Panc1 (cell line): Measurements from ENCODE around the gene GDF2. TPM values are rescaled to one million over a fixed set of nuclear protein-coding genes. Genes with fewer than 3 reads are reported as not detected.

Experiments
- ATAC-seq: fragments of 200-7000 bp; cut with Tn5 transposase; 2 replicates; pipeline ENCODE4 v1.9.1; 2020; ENCODE audit warnings: mild to moderate bottlenecking, moderate library complexity
- BruUV-seq: library from RNA; stranded (reverse); fragments of 400-500 nt; replicated peaks from 2 replicates; lab custom pipeline; 2021; lab: Mats Ljungman, UMichigan
- CTCF ChIA-PET: fragments of 300-600 bp; sonication (Branson Sonifier 250); formaldehyde crosslinking; loops from one replicate; lab custom pipeline; 2022; ENCODE audit warnings: antibody characterized with exemption; lab: Charles Lee
- POLR2A ChIA-PET: fragments of 300-600 bp; sonication (Branson Sonifier 250); formaldehyde crosslinking; loops from one replicate; lab custom pipeline; 2022; ENCODE audit warnings: antibody characterized with exemption; lab: Charles Lee
- DNase-seq: peaks from one replicate; pipeline ENCODE4 v3.0.0-alpha.2; 2010; ENCODE audit warnings: low read depth, low spot score
- H3K27ac ChIP-seq: 2 replicates; pipeline ENCODE4 v1.5.1; 2011; ENCODE audit warnings: mild to moderate bottlenecking, low read length, inconsistent platforms
- H3K27me3 ChIP-seq: fragments of 200-500 bp; sonication (Bioruptor generic); 2 replicates; pipeline ENCODE4 v1.6.0; 2014; ENCODE audit warnings: low read length, inconsistent platforms; ENCODE audit not compliant: control insufficient read depth, insufficient read depth
- H3K36me3 ChIP-seq: fragments of 200-500 bp; sonication (Bioruptor generic); 2 replicates; pipeline ENCODE4 v1.5.1; 2014; ENCODE audit warnings: inconsistent platforms, mild to moderate bottlenecking, low read length, moderate library complexity; ENCODE audit not compliant: control insufficient read depth, insufficient read depth
- H3K4me1 ChIP-seq: 2 replicates; pipeline ENCODE4 v1.5.1; 2011; ENCODE audit warnings: inconsistent platforms, mild to moderate bottlenecking, low read length, moderate library complexity; ENCODE audit not compliant: control insufficient read depth, insufficient read depth
- H3K4me3 ChIP-seq, 2 experiments: 2 replicates each; pipeline ENCODE4 v1.5.1; 2011 to 2012; ENCODE audit warnings: low read depth in 2 of 2, low read length in 2 of 2, mild to moderate bottlenecking in 2 of 2, inconsistent platforms in 1 of 2, moderate library complexity in 1 of 2
- H3K9me3 ChIP-seq: fragments of 200-500 bp; sonication (Bioruptor generic); 2 replicates; pipeline ENCODE4 v1.5.1; 2014; ENCODE audit warnings: low read depth, mild to moderate bottlenecking, inconsistent platforms, low read length, moderate library complexity; ENCODE audit not compliant: control insufficient read depth, insufficient read depth
- POLR2AphosphoS5 ChIP-seq: IDR thresholded peaks from 2 replicates; pipeline ENCODE4 v1.6.1; 2012; ENCODE audit warnings: mild to moderate bottlenecking, low read depth, low read length, moderate library complexity
- SIN3A ChIP-seq: IDR thresholded peaks from 2 replicates; pipeline ENCODE4 v1.6.1; 2012; ENCODE audit warnings: low read depth, mild to moderate bottlenecking, low read length, moderate library complexity, borderline replicate concordance; ENCODE audit not compliant: insufficient read depth
- TCF7L2 ChIP-seq: IDR thresholded peaks from 2 replicates; pipeline ENCODE4 v1.6.1; 2011; ENCODE audit warnings: mild to moderate bottlenecking, low read depth, low read length, inconsistent platforms
- in situ Hi-C: cut with HindIII; loops from 2 replicates; pipeline ENCODE4 v1.10.0; 2016; ENCODE audit warnings: low sequenced_read_pairs, low pct_unique_long_range_greater_than_20kb
- intact Hi-C: fragments of 100-400 bp; cut with micrococcal nuclease; formaldehyde crosslinking; loops from one replicate; pipeline ENCODE4 v1.10.0; 2022; ENCODE audit not compliant: unreplicated experiment
- total RNA-seq: library from RNA; stranded (reverse); gene quantifications from one replicate; pipeline ENCODE4 v1.2.1, GENCODE V29; 2021; ENCODE audit not compliant: unreplicated experiment
- TF ChIP-seq, protein P1 (sequence below): fragments of 450-650 bp; IDR thresholded peaks from 2 replicates; pipeline ENCODE4 v1.5.1; 2017; ENCODE audit warnings: mild to moderate bottlenecking
- TF ChIP-seq, protein P2 (sequence below), 2 experiments: IDR thresholded peaks; 2 replicates each; pipeline ENCODE4 v1.6.1; 2011 to 2012; ENCODE audit warnings: low read depth in 2 of 2, control low read depth in 1 of 2, low read length in 1 of 2, mild to moderate bottlenecking in 1 of 2, moderate library complexity in 1 of 2; ENCODE audit not compliant: insufficient read depth in 1 of 2

The GDF2 gene
- total RNA-seq, 1 experiment from 2014 or later, result not detected

DNA sequence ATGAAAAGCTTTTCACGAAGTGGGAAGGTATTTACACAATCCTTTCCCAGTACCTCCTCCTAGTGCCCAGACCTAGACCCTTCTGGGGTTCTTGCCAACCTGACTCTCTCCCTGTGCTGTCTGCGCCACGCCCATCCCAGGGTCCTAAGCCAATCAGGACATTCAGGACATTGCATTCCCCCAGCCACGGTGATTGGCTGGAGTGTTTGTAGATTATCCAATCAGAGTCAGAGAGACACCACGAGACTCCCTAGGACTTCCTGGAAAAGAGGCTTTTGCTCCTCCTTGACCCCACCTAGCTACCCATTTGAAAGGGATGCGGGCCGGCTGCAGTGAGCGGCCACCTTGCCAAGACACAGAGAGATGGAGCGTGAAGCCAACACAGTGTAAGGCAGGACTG, 3.5 kb upstream of the GDF2 start:
- ATAC-seq (no peak), DNase-seq (no peak)
- no TSS peak for BruUV-seq
- Histone ChIP-seq H3K27me3 (no peaks in the 10 kb centered on the region; the same call in 1 of the 2 replicates), H3K4me3 (no peak overlapping the region), H3K36me3 (no peaks in the 10 kb centered on the region), H3K4me1 (no peaks in the 10 kb centered on the region), H3K27ac (no peak overlapping the region), H3K9me3 (no peaks in the 10 kb centered on the region)
- CTCF ChIA-PET, result no interaction called here
- intact Hi-C loops (no loop called here), in situ Hi-C loops (no loop called here)
- POLR2A ChIA-PET, result no interaction called here
- TF ChIP-seq, protein P1, sequence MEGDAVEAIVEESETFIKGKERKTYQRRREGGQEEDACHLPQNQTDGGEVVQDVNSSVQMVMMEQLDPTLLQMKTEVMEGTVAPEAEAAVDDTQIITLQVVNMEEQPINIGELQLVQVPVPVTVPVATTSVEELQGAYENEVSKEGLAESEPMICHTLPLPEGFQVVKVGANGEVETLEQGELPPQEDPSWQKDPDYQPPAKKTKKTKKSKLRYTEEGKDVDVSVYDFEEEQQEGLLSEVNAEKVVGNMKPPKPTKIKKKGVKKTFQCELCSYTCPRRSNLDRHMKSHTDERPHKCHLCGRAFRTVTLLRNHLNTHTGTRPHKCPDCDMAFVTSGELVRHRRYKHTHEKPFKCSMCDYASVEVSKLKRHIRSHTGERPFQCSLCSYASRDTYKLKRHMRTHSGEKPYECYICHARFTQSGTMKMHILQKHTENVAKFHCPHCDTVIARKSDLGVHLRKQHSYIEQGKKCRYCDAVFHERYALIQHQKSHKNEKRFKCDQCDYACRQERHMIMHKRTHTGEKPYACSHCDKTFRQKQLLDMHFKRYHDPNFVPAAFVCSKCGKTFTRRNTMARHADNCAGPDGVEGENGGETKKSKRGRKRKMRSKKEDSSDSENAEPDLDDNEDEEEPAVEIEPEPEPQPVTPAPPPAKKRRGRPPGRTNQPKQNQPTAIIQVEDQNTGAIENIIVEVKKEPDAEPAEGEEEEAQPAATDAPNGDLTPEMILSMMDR, result no peak
- TF ChIP-seq POLR2AphosphoS5, result no peak
- no peak for TF ChIP-seq SIN3A
- no peak for TF ChIP-seq TCF7L2
- TF ChIP-seq, protein P2, sequence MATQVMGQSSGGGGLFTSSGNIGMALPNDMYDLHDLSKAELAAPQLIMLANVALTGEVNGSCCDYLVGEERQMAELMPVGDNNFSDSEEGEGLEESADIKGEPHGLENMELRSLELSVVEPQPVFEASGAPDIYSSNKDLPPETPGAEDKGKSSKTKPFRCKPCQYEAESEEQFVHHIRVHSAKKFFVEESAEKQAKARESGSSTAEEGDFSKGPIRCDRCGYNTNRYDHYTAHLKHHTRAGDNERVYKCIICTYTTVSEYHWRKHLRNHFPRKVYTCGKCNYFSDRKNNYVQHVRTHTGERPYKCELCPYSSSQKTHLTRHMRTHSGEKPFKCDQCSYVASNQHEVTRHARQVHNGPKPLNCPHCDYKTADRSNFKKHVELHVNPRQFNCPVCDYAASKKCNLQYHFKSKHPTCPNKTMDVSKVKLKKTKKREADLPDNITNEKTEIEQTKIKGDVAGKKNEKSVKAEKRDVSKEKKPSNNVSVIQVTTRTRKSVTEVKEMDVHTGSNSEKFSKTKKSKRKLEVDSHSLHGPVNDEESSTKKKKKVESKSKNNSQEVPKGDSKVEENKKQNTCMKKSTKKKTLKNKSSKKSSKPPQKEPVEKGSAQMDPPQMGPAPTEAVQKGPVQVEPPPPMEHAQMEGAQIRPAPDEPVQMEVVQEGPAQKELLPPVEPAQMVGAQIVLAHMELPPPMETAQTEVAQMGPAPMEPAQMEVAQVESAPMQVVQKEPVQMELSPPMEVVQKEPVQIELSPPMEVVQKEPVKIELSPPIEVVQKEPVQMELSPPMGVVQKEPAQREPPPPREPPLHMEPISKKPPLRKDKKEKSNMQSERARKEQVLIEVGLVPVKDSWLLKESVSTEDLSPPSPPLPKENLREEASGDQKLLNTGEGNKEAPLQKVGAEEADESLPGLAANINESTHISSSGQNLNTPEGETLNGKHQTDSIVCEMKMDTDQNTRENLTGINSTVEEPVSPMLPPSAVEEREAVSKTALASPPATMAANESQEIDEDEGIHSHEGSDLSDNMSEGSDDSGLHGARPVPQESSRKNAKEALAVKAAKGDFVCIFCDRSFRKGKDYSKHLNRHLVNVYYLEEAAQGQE (IDR thresholded peaks at IDR 0.05; ENCODE audit: insufficient read depth in 1 of 2, low read depth in 2 of 2, low read length in 1 of 2), result no peak

DNA sequence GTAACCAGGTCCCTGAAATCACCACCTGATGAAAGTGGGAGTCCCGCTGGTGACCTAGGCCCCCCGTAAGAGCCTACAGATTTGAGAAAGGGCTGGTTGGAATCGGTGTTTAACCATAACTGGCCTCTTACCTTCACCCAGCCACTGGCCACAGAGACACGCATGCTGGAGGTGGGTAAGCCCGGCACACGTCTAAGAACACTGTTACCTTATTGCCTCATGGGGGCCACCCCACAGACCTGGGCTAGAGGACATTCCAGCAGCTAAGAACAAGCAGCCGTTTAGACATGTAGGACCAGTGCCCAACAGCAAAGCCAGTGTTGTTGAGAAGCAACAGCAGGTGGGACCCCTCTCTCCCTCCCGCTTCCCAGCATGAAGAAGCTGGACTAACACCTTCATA, 2.5 kb upstream of the GDF2 start:
- no peak overlapping the region for H3K4me3 ChIP-seq
- no peaks in the 10 kb centered on the region for H3K36me3 ChIP-seq
- no TSS peak for BruUV-seq
- no peaks in the 10 kb centered on the region for H3K4me1 ChIP-seq
- DNase-seq (no peak), ATAC-seq (no peak)
- intact Hi-C loops, result no loop called here
- H3K27me3 ChIP-seq, result peaks cover 6% of the 10 kb centered on the region; the same call in 1 of the 2 replicates
- POLR2A ChIA-PET, result no interaction called here
- no peaks in the 10 kb centered on the region for H3K9me3 ChIP-seq
- in situ Hi-C loops, result no loop called here
- CTCF ChIA-PET, result no interaction called here
- TF ChIP-seq POLR2AphosphoS5, result no peak
- TF ChIP-seq TCF7L2, result no peak
- no peak for TF ChIP-seq SIN3A
- TF ChIP-seq, protein P2 (IDR thresholded peaks at IDR 0.05; ENCODE audit: insufficient read depth in 1 of 2, low read depth in 2 of 2, low read length in 1 of 2), result no peak
- TF ChIP-seq, protein P1, result no peak
- no peak overlapping the region for H3K27ac ChIP-seq
